Nephron (organoid): Measurements from ENCODE around the gene STK32C.
A peak's percentile ranks its signal among the peaks of the same experiment; 100 is the strongest.

Experiments
- H3K27ac Mint-ChIP-seq, 3 experiments: 2 replicates each; pipeline ENCODE4 v1.8.0; 2020; ENCODE audit warnings: mixed read lengths in 3 of 3, mild to moderate bottlenecking in 2 of 3, moderate library complexity in 1 of 3
- H3K27me3 Mint-ChIP-seq: 2 replicates; pipeline ENCODE4 v1.8.0; 2021; ENCODE audit warnings: low read depth, mild to moderate bottlenecking, moderate library complexity, mixed read lengths
- H3K36me3 Mint-ChIP-seq: 2 replicates; pipeline ENCODE4 v1.8.0; 2020; ENCODE audit warnings: low read depth, mixed read lengths
- H3K4me1 Mint-ChIP-seq: 2 replicates; pipeline ENCODE4 v1.8.0; 2020; ENCODE audit warnings: mixed read lengths
- H3K4me3 Mint-ChIP-seq, 3 experiments: 2 replicates each; pipeline ENCODE4 v1.8.0; 2020; ENCODE audit warnings: mild to moderate bottlenecking in 3 of 3, mixed read lengths in 3 of 3, moderate library complexity in 2 of 3
- H3K9me3 Mint-ChIP-seq: 2 replicates; pipeline ENCODE4 v1.8.0; 2020; ENCODE audit warnings: mixed read lengths
- CTCF ChIP-seq, 3 experiments: fragments of 200-600 bp; sonication (generic); IDR thresholded peaks; one replicate each; pipeline ENCODE4 v1.5.0; 2021; ENCODE audit warnings: antibody characterized with exemption in 3 of 3; ENCODE audit not compliant: unreplicated experiment in 3 of 3

STK32C gene

GRCh38 chr10:132332433-132332754 is 24.6 kb upstream of the STK32C start:
- Mint-ChIP-seq H3K4me1 (peaks cover 45% of the 10 kb centered on the region), H3K27me3 (peaks cover 5% of the 10 kb centered on the region), H3K27ac (peak overlapping the region; percentile 62 to 89 (median 67)), H3K9me3 (no peaks in the 10 kb centered on the region), H3K36me3 (peaks cover 35% of the 10 kb centered on the region), H3K4me3 (peak overlapping the region; percentile 90 to 97 (median 95))
- no peak for TF ChIP-seq CTCF (IDR thresholded peaks at IDR 0.05; ENCODE audit: unreplicated experiment in 3 of 3)

GRCh38 chr10:132331601-132332432 is 24.1 kb upstream of the STK32C start, which contains the start of gene LRRC27:
Gene LRRC27 (plus strand): TSS chr10:132332193. CDS start chr10:132333525, 1,332 bp downstream.
- no peak for TF ChIP-seq CTCF (IDR thresholded peaks at IDR 0.05; ENCODE audit: unreplicated experiment in 3 of 3)
- H3K36me3 Mint-ChIP-seq = peaks cover 36% of the 10 kb centered on the region
- peaks cover 40% of the 10 kb centered on the region for H3K4me1 Mint-ChIP-seq
- H3K9me3 Mint-ChIP-seq = no peaks in the 10 kb centered on the region
- peaks cover 5% of the 10 kb centered on the region for H3K27me3 Mint-ChIP-seq
- peak within 1 kb of the TSS; percentile 62 to 89 (median 69) for H3K27ac Mint-ChIP-seq
- H3K4me3 Mint-ChIP-seq = peak within 1 kb of the TSS; percentile 95 to 97 (median 95)

GRCh38 chr10:132330486-132330833 is 22.7 kb upstream of the STK32C start:
- H3K4me3 Mint-ChIP-seq = peak overlapping the region; percentile 87 to 97 (median 95)
- peaks cover 5% of the 10 kb centered on the region for H3K27me3 Mint-ChIP-seq
- no peaks in the 10 kb centered on the region for H3K9me3 Mint-ChIP-seq
- no peak for TF ChIP-seq CTCF (IDR thresholded peaks at IDR 0.05; ENCODE audit: unreplicated experiment in 3 of 3)
- peaks cover 44% of the 10 kb centered on the region for H3K36me3 Mint-ChIP-seq
- peak overlapping the region in 2 of 3 experiments; percentile 16 to 67 for H3K27ac Mint-ChIP-seq
- peaks cover 37% of the 10 kb centered on the region for H3K4me1 Mint-ChIP-seq

- H3K27me3 Mint-ChIP-seq = peaks cover 5% of the 10 kb centered on the region
- peaks cover 37% of the 10 kb centered on the region for H3K4me1 Mint-ChIP-seq
- no peak for TF ChIP-seq CTCF (IDR thresholded peaks at IDR 0.05; ENCODE audit: unreplicated experiment in 3 of 3)
- no peaks in the 10 kb centered on the region for H3K9me3 Mint-ChIP-seq
- H3K27ac Mint-ChIP-seq = peak overlapping the region; percentile 16 to 67 (median 59)
- H3K4me3 Mint-ChIP-seq = peak overlapping the region; percentile 87 to 97 (median 95)
- H3K36me3 Mint-ChIP-seq = peaks cover 46% of the 10 kb centered on the region
Observed at GRCh38 chr10:132329565-132330485, 22.1 kb upstream of the STK32C start.

GRCh38 chr10:132328738-132329137 is 21.0 kb upstream of the STK32C start:
- Mint-ChIP-seq H3K27me3 (peaks cover 5% of the 10 kb centered on the region), H3K36me3 (peaks cover 55% of the 10 kb centered on the region), H3K9me3 (no peaks in the 10 kb centered on the region), H3K4me3 (peak overlapping the region; percentile 62 to 97 (median 65)), H3K27ac (peak overlapping the region in 1 of 3 experiments; percentile 46), H3K4me1 (peaks cover 37% of the 10 kb centered on the region)
- no peak for TF ChIP-seq CTCF (IDR thresholded peaks at IDR 0.05; ENCODE audit: unreplicated experiment in 3 of 3)
